CD8-positive, alpha-beta memory T cell (primary cell): ENCODE measurements around the gene POU5F1. TPM values are rescaled to one million over a fixed set of nuclear protein-coding genes. Genes with fewer than 3 reads are reported as not detected.

ENCODE experiments used
- CTCF ChIA-PET: fragments of 350-600 bp; sonication (Branson Sonifier 250); formaldehyde crosslinking; loops from one replicate; lab custom pipeline; 2021; ENCODE audit warnings: antibody characterized with exemption; lab: Charles Lee
- POLR2A ChIA-PET: fragments of 350-600 bp; sonication (Branson Sonifier 250); formaldehyde crosslinking; loops from one replicate; lab custom pipeline; 2021; ENCODE audit warnings: antibody characterized with exemption; lab: Charles Lee
- DNase-seq, 5 donors: peaks; one replicate each; pipeline versions ENCODE4 v3.0.0 to v3.0.0-alpha.2; 2020 to 2022; ENCODE audit warnings: mixed read lengths in 1 of 5
- H3K27ac ChIP-seq: one replicate; pipeline ENCODE4 v1.7.0; 2013; ENCODE audit warnings: low read depth, mild to moderate bottlenecking, low read length, moderate library complexity
- H3K27me3 ChIP-seq: 2 replicates; pipeline ENCODE4 v1.7.0; 2013; ENCODE audit warnings: low read length, mild to moderate bottlenecking; ENCODE audit not compliant: insufficient read depth, poor library complexity, severe bottlenecking
- H3K36me3 ChIP-seq: 2 replicates; pipeline ENCODE4 v1.7.0; 2013; ENCODE audit warnings: mild to moderate bottlenecking, low read length, moderate library complexity; ENCODE audit not compliant: insufficient read depth
- H3K4me1 ChIP-seq: 2 replicates; pipeline ENCODE4 v1.7.0; 2013; ENCODE audit warnings: mild to moderate bottlenecking, low read length, moderate library complexity; ENCODE audit not compliant: insufficient read depth
- H3K4me3 ChIP-seq: 2 replicates; pipeline ENCODE4 v1.7.0; 2013; ENCODE audit warnings: mild to moderate bottlenecking, low read length
- H3K9me3 ChIP-seq: 2 replicates; pipeline ENCODE4 v1.7.0; 2013; ENCODE audit warnings: mild to moderate bottlenecking, low read length
- H3K27ac Mint-ChIP-seq, 8 donors: one replicate each; pipeline ENCODE4 v1.8.0; 2020 to 2021; ENCODE audit warnings: mixed read lengths in 8 of 8, mild to moderate bottlenecking in 6 of 8, inconsistent platforms in 3 of 8, moderate library complexity in 3 of 8
- H3K27me3 Mint-ChIP-seq, 2 donors: one replicate each; pipeline ENCODE4 v1.8.0; 2020 to 2021; ENCODE audit warnings: mixed read lengths in 2 of 2, mild to moderate bottlenecking in 1 of 2, moderate library complexity in 1 of 2
- H3K36me3 Mint-ChIP-seq, 3 donors: one replicate each; pipeline ENCODE4 v1.8.0; 2020 to 2021; ENCODE audit warnings: mixed read lengths in 3 of 3, inconsistent platforms in 1 of 3, mild to moderate bottlenecking in 1 of 3
- H3K4me1 Mint-ChIP-seq, 3 donors: one replicate each; pipeline ENCODE4 v1.8.0; 2020 to 2021; ENCODE audit warnings: mixed read lengths in 3 of 3, inconsistent platforms in 1 of 3, mild to moderate bottlenecking in 1 of 3
- H3K4me3 Mint-ChIP-seq, 7 donors: one replicate each; pipeline ENCODE4 v1.8.0; 2020 to 2021; ENCODE audit warnings: mixed read lengths in 7 of 7, mild to moderate bottlenecking in 6 of 7, moderate library complexity in 4 of 7, inconsistent platforms in 2 of 7
- H3K9me3 Mint-ChIP-seq, 5 donors: one replicate each; pipeline ENCODE4 v1.8.0; 2020 to 2022; ENCODE audit warnings: mixed read lengths in 5 of 5, mild to moderate bottlenecking in 3 of 5, moderate library complexity in 2 of 5, inconsistent platforms in 1 of 5
- polyA plus RNA-seq: library from polyadenylated mRNA; unstranded; fragments of 300-500 nt; fragmentation: Illumina TruSeq; gene quantifications from one replicate; pipeline ENCODE4 v1.2.3, GENCODE V29; 2021
- total RNA-seq, 2 experiments: library from RNA; stranded (reverse); gene quantifications; one replicate each; pipeline ENCODE4 v1.2.3, GENCODE V29; 2021

Gene POU5F1
- total and polyA plus RNA-seq, 3 experiments from 2014 or later: not detected

- Histone ChIP-seq H3K27ac (peak within 1 kb of the TSS; percentile 70), H3K36me3 (peaks cover 4% of the 10 kb centered on the region), H3K4me1 (peaks cover 18% of the 10 kb centered on the region), H3K4me3 (peak within 1 kb of the TSS; percentile 88), H3K9me3 (no peaks in the 10 kb centered on the region), H3K27me3 (no peaks in the 10 kb centered on the region)
- H3K36me3 Mint-ChIP-seq: peaks cover 4 to 34% (median 6%) of the 10 kb centered on the region in 3 donors
- ChIA-PET POLR2A (interaction anchor here (0.5 to 2.0 kb wide), 3 partner anchors 40 to 678 kb away, joined by 3 to 12 read pairs (median 4); no protein-coding TSS in a partner anchor), CTCF (interaction anchor here (0.6 to 1.4 kb wide), 2 partner anchors 12 to 20 kb away, joined by 3 read pairs; no protein-coding TSS in a partner anchor)
- H3K4me1 Mint-ChIP-seq: peaks cover 23 to 35% (median 33%) of the 10 kb centered on the region in 3 donors
- no peaks in the 10 kb centered on the region for H3K27me3 Mint-ChIP-seq
- no peak for DNase-seq
- H3K4me3 Mint-ChIP-seq: peak within 1 kb of the TSS; percentile 80 to 98 (median 88)
- H3K27ac Mint-ChIP-seq: peak within 1 kb of the TSS; percentile 10 to 96 (median 90)
- no peaks in the 10 kb centered on the region for H3K9me3 Mint-ChIP-seq
Measured at GRCh38 chr6:31157513-31158139, 12.9 kb downstream of the POU5F1 start, which contains the start of gene CCHCR1. Gene CCHCR1, minus strand, starts transcription at chr6:31157802. Its CDS starts 202 bp downstream, at chr6:31157600.

- peaks cover 3 to 35% (median 4%) of the 10 kb centered on the region in 3 donors for H3K36me3 Mint-ChIP-seq
- H3K4me3 ChIP-seq: no peak overlapping the region
- H3K36me3 ChIP-seq: peaks cover 4% of the 10 kb centered on the region
- peaks cover 18% of the 10 kb centered on the region for H3K4me1 ChIP-seq
- H3K4me3 Mint-ChIP-seq: peak overlapping the region in 4 of 7 donors; percentile 25 to 90 (median 84)
- H3K9me3 ChIP-seq: no peaks in the 10 kb centered on the region
- no peaks in the 10 kb centered on the region for H3K27me3 ChIP-seq
- ChIA-PET POLR2A (no interaction called here), CTCF (no interaction called here)
- no peak for DNase-seq
- no peaks in the 10 kb centered on the region for H3K27me3 Mint-ChIP-seq
- H3K27ac Mint-ChIP-seq: peak overlapping the region in 1 of 8 donors; percentile 29
- H3K27ac ChIP-seq: no peak overlapping the region
- peaks cover 23 to 35% (median 33%) of the 10 kb centered on the region in 3 donors for H3K4me1 Mint-ChIP-seq
- no peaks in the 10 kb centered on the region for H3K9me3 Mint-ChIP-seq
Measured at GRCh38 chr6:31156641-31157040, 13.8 kb downstream of the POU5F1 start.

GRCh38 chr6:31154436-31154835, 16.0 kb downstream of the POU5F1 start:
- Histone ChIP-seq H3K36me3 (peaks cover 4% of the 10 kb centered on the region), H3K27me3 (no peaks in the 10 kb centered on the region), H3K9me3 (no peaks in the 10 kb centered on the region), H3K4me1 (peaks cover 12% of the 10 kb centered on the region), H3K27ac (no peak overlapping the region), H3K4me3 (no peak overlapping the region)
- no peaks in the 10 kb centered on the region for H3K27me3 Mint-ChIP-seq
- no peak overlapping the region for H3K27ac Mint-ChIP-seq
- CTCF ChIA-PET: no interaction called here
- peaks cover 21 to 28% (median 26%) of the 10 kb centered on the region in 3 donors for H3K4me1 Mint-ChIP-seq
- no peaks in the 10 kb centered on the region for H3K9me3 Mint-ChIP-seq
- H3K4me3 Mint-ChIP-seq: no peak overlapping the region
- no peak for DNase-seq
- peaks cover 3 to 53% (median 4%) of the 10 kb centered on the region in 3 donors for H3K36me3 Mint-ChIP-seq
- POLR2A ChIA-PET: no interaction called here

- no peak for DNase-seq
- H3K9me3 Mint-ChIP-seq: no peaks in the 10 kb centered on the region
- Histone ChIP-seq H3K27ac (no peak overlapping the region), H3K9me3 (no peaks in the 10 kb centered on the region), H3K27me3 (no peaks in the 10 kb centered on the region), H3K4me3 (no peak overlapping the region), H3K4me1 (peaks cover 5% of the 10 kb centered on the region), H3K36me3 (peaks cover 4% of the 10 kb centered on the region)
- H3K27me3 Mint-ChIP-seq: no peaks in the 10 kb centered on the region
- H3K27ac Mint-ChIP-seq: peak overlapping the region in 1 of 8 donors; percentile 48
- peaks cover 3 to 53% (median 4%) of the 10 kb centered on the region in 3 donors for H3K36me3 Mint-ChIP-seq
- ChIA-PET CTCF (interaction anchor here (1.8 kb wide), 1 partner anchor 214 kb away, joined by 5 read pairs; no protein-coding TSS in a partner anchor), POLR2A (no interaction called here)
- no peak overlapping the region for H3K4me3 Mint-ChIP-seq
- peaks cover 9 to 11% (median 10%) of the 10 kb centered on the region in 3 donors for H3K4me1 Mint-ChIP-seq
Measured at GRCh38 chr6:31152781-31153180, 17.7 kb downstream of the POU5F1 start.

GRCh38 chr6:31149827-31150447, 20.5 kb downstream of the POU5F1 start:
- H3K27ac ChIP-seq: no peak overlapping the region

GRCh38 chr6:31145386-31145785, 25.1 kb downstream of the POU5F1 start:
- Histone ChIP-seq H3K36me3 (no peaks in the 10 kb centered on the region), H3K9me3 (no peaks in the 10 kb centered on the region), H3K4me1 (no peaks in the 10 kb centered on the region), H3K27ac (no peak overlapping the region), H3K4me3 (no peak overlapping the region), H3K27me3 (no peaks in the 10 kb centered on the region)
- H3K9me3 Mint-ChIP-seq: no peaks in the 10 kb centered on the region
- no peak overlapping the region for H3K4me3 Mint-ChIP-seq
- no peaks in the 10 kb centered on the region for H3K4me1 Mint-ChIP-seq
- ChIA-PET CTCF (interaction anchor here (1.0 to 1.5 kb wide), 2 partner anchors 8 to 221 kb away, joined by 4 to 5 read pairs; no protein-coding TSS in a partner anchor), POLR2A (no interaction called here)
- H3K27ac Mint-ChIP-seq: peak overlapping the region in 2 of 8 donors; percentile 8 to 37
- DNase-seq: no peak
- H3K27me3 Mint-ChIP-seq: no peaks in the 10 kb centered on the region
- peaks cover 0 to 49% (median 2%) of the 10 kb centered on the region in 3 donors for H3K36me3 Mint-ChIP-seq

More at GRCh38 chr6:31149827-31150447, 20.5 kb downstream of the POU5F1 start:
- H3K9me3 Mint-ChIP-seq: no peaks in the 10 kb centered on the region
- peaks cover 2 to 59% (median 4%) of the 10 kb centered on the region in 3 donors for H3K36me3 Mint-ChIP-seq
- H3K4me3 Mint-ChIP-seq: no peak overlapping the region
- ChIA-PET CTCF (interaction anchor here (0.8 kb wide), 1 partner anchor 13 kb away, joined by 3 read pairs; no protein-coding TSS in a partner anchor), POLR2A (interaction anchor here (1.0 kb wide), 1 partner anchor 8 kb away, joined by 3 read pairs; the partner anchor contains the start of gene TCF19)
- no peaks in the 10 kb centered on the region for H3K27me3 Mint-ChIP-seq
- H3K27ac Mint-ChIP-seq: no peak overlapping the region
- no peaks in the 10 kb centered on the region for H3K27me3 ChIP-seq
- no peaks in the 10 kb centered on the region for H3K9me3 ChIP-seq
- no peak overlapping the region for H3K4me3 ChIP-seq
- H3K4me1 ChIP-seq: no peaks in the 10 kb centered on the region
- no peak for DNase-seq
- H3K4me1 Mint-ChIP-seq: no peaks in the 10 kb centered on the region
- no peaks in the 10 kb centered on the region for H3K36me3 ChIP-seq

- no peaks in the 10 kb centered on the region for H3K4me1 ChIP-seq
- no peaks in the 10 kb centered on the region for H3K36me3 ChIP-seq
- Mint-ChIP-seq H3K4me3 (no peak overlapping the region), H3K4me1 (no peaks in the 10 kb centered on the region), H3K36me3 (peaks cover 0 to 44% (median 2%) of the 10 kb centered on the region in 3 donors), H3K27ac (peak overlapping the region in 1 of 8 donors; percentile 37), H3K27me3 (no peaks in the 10 kb centered on the region), H3K9me3 (no peaks in the 10 kb centered on the region)
- no peaks in the 10 kb centered on the region for H3K9me3 ChIP-seq
- no peaks in the 10 kb centered on the region for H3K27me3 ChIP-seq
- DNase-seq: no peak
- POLR2A ChIA-PET: no interaction called here
- H3K27ac ChIP-seq: no peak overlapping the region
- CTCF ChIA-PET: no interaction called here
- H3K4me3 ChIP-seq: no peak overlapping the region
Measured at GRCh38 chr6:31144970-31145340, 25.5 kb downstream of the POU5F1 start.
